K562 (cell line): ENCODE results near the gene MBD3. TPM values are rescaled to one million over a fixed set of nuclear protein-coding genes. Genes with fewer than 3 reads are reported as not detected.

ENCODE experiments used
- ATF3 ChIP-seq, 2 experiments: fragments of 450-650 bp in 1 of 2; sonication (generic) in 1 of 2; formaldehyde crosslinking in 1 of 2; IDR thresholded peaks in 1 of 2; conservative IDR thresholded peaks in 1 of 2; 2 replicates each; pipeline versions ENCODE4 v1.6.1 to v1.8.1; 2016 to 2023; ENCODE audit warnings: mild to moderate bottlenecking in 2 of 2, moderate library complexity in 2 of 2, inconsistent platforms in 1 of 2, missing genetic modification reagents in 1 of 2
- EP400 ChIP-seq: fragments of 450-650 bp; IDR thresholded peaks from 2 replicates; pipeline ENCODE4 v1.6.1; 2017; ENCODE audit warnings: antibody characterized with exemption, mild to moderate bottlenecking, moderate library complexity
- FOXJ3 ChIP-seq: sonication (generic); formaldehyde crosslinking; IDR thresholded peaks from 2 replicates; pipeline ENCODE4 v1.4.0; 2020; ENCODE audit warnings: mild to moderate bottlenecking, missing genetic modification reagents
- HDAC3 ChIP-seq: fragments of 450-650 bp; IDR thresholded peaks from 2 replicates; pipeline ENCODE4 v1.6.1; 2018; ENCODE audit warnings: borderline replicate concordance, mild to moderate bottlenecking, moderate library complexity; ENCODE audit not compliant: partially characterized antibody
- JUNB ChIP-seq: fragments of 450-650 bp; formaldehyde crosslinking; conservative IDR thresholded peaks from 2 replicates; pipeline ENCODE4 v1.4.0; 2020; ENCODE audit warnings: mild to moderate bottlenecking
- KAT7 ChIP-seq: sonication (generic); formaldehyde crosslinking; IDR thresholded peaks from 2 replicates; pipeline ENCODE4 v1.8.0; 2022; ENCODE audit warnings: missing genetic modification reagents, mild to moderate bottlenecking, borderline replicate concordance
- KLF16 ChIP-seq: IDR thresholded peaks from 2 replicates; pipeline ENCODE4 v1.6.1; 2016; ENCODE audit warnings: antibody characterized with exemption
- MBD1 ChIP-seq: fragments of 250-450 bp; sonication (Bioruptor Pico); IDR thresholded peaks from 2 replicates; pipeline ENCODE4 v1.8.0; 2022; ENCODE audit warnings: inconsistent platforms
- NCOR1 ChIP-seq: fragments of 450-650 bp; IDR thresholded peaks from 2 replicates; pipeline ENCODE4 v1.6.1; 2016; ENCODE audit warnings: mild to moderate bottlenecking, moderate library complexity
- TBP ChIP-seq: optimal IDR thresholded peaks from 2 replicates; pipeline ENCODE3; 2011; ENCODE audit warnings: low read depth, low read length, improper control_type of control experiment
- TRIM25 ChIP-seq: fragments of 450-650 bp; IDR thresholded peaks from 2 replicates; pipeline ENCODE4 v1.7.0; 2016; ENCODE audit warnings: borderline replicate concordance
- USF2 ChIP-seq: sonication (generic); formaldehyde crosslinking; IDR thresholded peaks from 2 replicates; pipeline ENCODE4 v1.5.0; 2020; ENCODE audit warnings: missing genetic modification reagents
- ZBTB33 ChIP-seq: sonication (generic); formaldehyde crosslinking; IDR thresholded peaks from 2 replicates; pipeline ENCODE4 v1.8.1; 2023; ENCODE audit warnings: mild to moderate bottlenecking, missing genetic modification reagents
- ZKSCAN1 ChIP-seq: fragments of 150-350 bp; IDR thresholded peaks from 2 replicates; pipeline ENCODE4 v1.6.1; 2016; ENCODE audit warnings: low read depth, low read length
- ZNF449 ChIP-seq: fragments of 250-450 bp; sonication (Bioruptor Pico); IDR thresholded peaks from 2 replicates; pipeline ENCODE4 v1.8.0; 2022; ENCODE audit warnings: moderate library complexity, mild to moderate bottlenecking, inconsistent platforms
- polyA plus RNA-seq, 8 experiments: library from polyadenylated mRNA; depleted of rRNA in 4 of 8; stranded (reverse) in 5 of 8; unstranded in 3 of 8; fragments of >200 nt; fragmentation: Nextera tagmentation in 2 of 8; fragmentation: Illumina TruSeq in 1 of 8; extraction: Ambion mirVana in 2 of 8; extraction: Trizol in 1 of 8; gene quantifications; 2 replicates each; pipeline versions ENCODE4 v1.2.1 to v1.2.3, GENCODE V29; 2011 to 2014; ENCODE audit warnings: inconsistent platforms in 1 of 8, missing spikeins in 1 of 8
- total RNA-seq, 7 experiments: library from RNA; depleted of rRNA in 6 of 7; stranded (reverse); fragments of >200 nt in 6 of 7; fragmentation: Illumina TruSeq in 2 of 7; extraction: Trizol in 2 of 7; gene quantifications; 2 replicates each; pipeline versions ENCODE4 v1.2.1 to v1.2.3, GENCODE V29; 2011 to 2021; ENCODE audit warnings: low replicate concordance in 1 of 7

The MBD3 gene
- total and polyA plus RNA-seq, 9 of the 15 experiments (the other 6 are each of a cell fraction or from before 2014, with no cell fraction given) = 0.24 to 137 (median 30.9) TPM

GRCh38 chr19:1624458-1624857 is 31.8 kb upstream of the MBD3 start (continued):
- TF ChIP-seq MBD1 (CRISPR knock-in tag) = peak; percentile 98
- TF ChIP-seq ZBTB33 (CRISPR knock-in tag) = peak; percentile 99
- peak; percentile 90 for TF ChIP-seq ZKSCAN1
- TF ChIP-seq HDAC3 = no peak
- no peak for TF ChIP-seq KAT7 (CRISPR knock-in tag)
- TF ChIP-seq FOXJ3 = no peak
- peak; percentile 38; the same call in 1 of the 2 replicates for TF ChIP-seq ATF3 (IDR thresholded peaks at IDR 0.05)
- TF ChIP-seq ATF3 (CRISPR knock-in tag; conservative IDR thresholded peaks at IDR 0.05) = no peak
- TF ChIP-seq NCOR1 = no peak
- TF ChIP-seq EP400 = no peak
- TF ChIP-seq TBP = no peak
- TF ChIP-seq ZNF449 (CRISPR knock-in tag) = no peak
- 0 out of 2 replicates have a peak, but pooled peaks have one; percentile 51 for TF ChIP-seq KLF16
- no peak for TF ChIP-seq JUNB (CRISPR knock-in tag)
- no peak for TF ChIP-seq TRIM25
- TF ChIP-seq USF2 (CRISPR knock-in tag) = no peak
